Calu3 (cell line): ENCODE measurements around the gene PSMF1. TPM values are rescaled to one million over a fixed set of nuclear protein-coding genes. Genes with fewer than 3 reads are reported as not detected.

ENCODE experiments used
- BruUV-seq: library from RNA; stranded (reverse); fragments of 400-500 nt; replicated peaks from 2 replicates; lab custom pipeline; 2021; lab: Mats Ljungman, UMichigan
- CTCF ChIA-PET: fragments of 300-600 bp; sonication (Branson Sonifier 250); formaldehyde crosslinking; loops from one replicate; lab custom pipeline; 2022; ENCODE audit warnings: antibody characterized with exemption; lab: Charles Lee
- DNase-seq: peaks from one replicate; pipeline ENCODE4 v3.0.0; 2022
- H3K27ac Mint-ChIP-seq: one replicate; pipeline ENCODE4 v1.8.0; 2022; ENCODE audit warnings: mixed read lengths; ENCODE audit not compliant: unreplicated experiment
- H3K27me3 Mint-ChIP-seq: one replicate; pipeline ENCODE4 v1.8.0; 2022; ENCODE audit warnings: mixed read lengths; ENCODE audit not compliant: unreplicated experiment
- H3K36me3 Mint-ChIP-seq: one replicate; pipeline ENCODE4 v1.8.0; 2022; ENCODE audit warnings: mild to moderate bottlenecking, moderate library complexity, mixed read lengths; ENCODE audit not compliant: insufficient read depth, unreplicated experiment
- H3K4me1 Mint-ChIP-seq: one replicate; pipeline ENCODE4 v1.8.0; 2022; ENCODE audit warnings: mild to moderate bottlenecking, low read depth, mixed read lengths; ENCODE audit not compliant: unreplicated experiment
- H3K4me3 Mint-ChIP-seq: one replicate; pipeline ENCODE4 v1.8.0; 2022; ENCODE audit warnings: mild to moderate bottlenecking, low read depth, moderate library complexity, mixed read lengths; ENCODE audit not compliant: unreplicated experiment
- H3K9me3 Mint-ChIP-seq: one replicate; pipeline ENCODE4 v1.8.0; 2022; ENCODE audit warnings: low read depth, mixed read lengths; ENCODE audit not compliant: unreplicated experiment
- CTCF ChIP-seq: fragments of 200-600 bp; IDR thresholded peaks from one replicate; pipeline ENCODE4 v1.8.0; 2022; ENCODE audit warnings: antibody characterized with exemption; ENCODE audit not compliant: unreplicated experiment
- intact Hi-C: fragments of 100-400 bp; cut with micrococcal nuclease; formaldehyde crosslinking; loops from one replicate; pipeline ENCODE4 v1.10.0; 2022; ENCODE audit not compliant: unreplicated experiment
- total RNA-seq: library from RNA; stranded (reverse); gene quantifications from 2 replicates; pipeline ENCODE4 v1.2.3, GENCODE V29; 2022

Gene PSMF1
- total RNA-seq, 1 experiment from 2014 or later = 112 TPM

DNA sequence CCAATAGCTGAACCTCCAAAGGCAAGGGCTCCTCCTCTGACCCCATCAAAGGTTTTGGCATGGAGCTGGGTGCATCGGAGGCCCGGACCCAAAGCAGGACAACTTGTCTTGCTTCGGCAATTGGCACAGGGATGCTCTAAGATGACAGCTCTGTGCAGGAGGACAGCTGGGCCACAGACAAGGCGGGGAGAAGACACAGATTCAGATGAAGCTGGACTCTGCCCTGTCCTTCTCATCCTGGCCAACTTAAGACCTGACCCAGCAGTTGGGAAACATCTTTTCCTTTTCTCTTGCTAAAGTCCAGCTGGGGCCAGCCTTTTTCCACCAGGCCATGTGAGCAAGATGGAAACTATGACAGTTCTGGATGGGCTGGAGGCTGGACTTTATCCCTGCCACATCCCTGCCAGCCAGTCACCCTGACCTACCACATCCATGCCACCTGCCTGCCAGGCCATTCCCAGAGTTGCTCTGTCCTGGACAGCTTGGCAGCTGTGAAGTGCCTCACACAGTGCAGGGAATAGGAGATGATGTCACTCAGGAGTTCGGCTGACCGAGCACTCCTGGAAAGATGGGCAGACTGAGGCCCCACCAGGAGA is 12.7 kb upstream of the PSMF1 start:
- intact Hi-C loops = no loop called here
- no peak for TF ChIP-seq CTCF
- Mint-ChIP-seq H3K27me3 (peaks cover 16% of the 10 kb centered on the region), H3K9me3 (peaks cover 7% of the 10 kb centered on the region), H3K4me3 (no peak overlapping the region), H3K36me3 (no peaks in the 10 kb centered on the region), H3K27ac (no peak overlapping the region), H3K4me1 (no peaks in the 10 kb centered on the region)
- DNase-seq = no peak
- CTCF ChIA-PET = no interaction called here
- no TSS peak for BruUV-seq

DNA sequence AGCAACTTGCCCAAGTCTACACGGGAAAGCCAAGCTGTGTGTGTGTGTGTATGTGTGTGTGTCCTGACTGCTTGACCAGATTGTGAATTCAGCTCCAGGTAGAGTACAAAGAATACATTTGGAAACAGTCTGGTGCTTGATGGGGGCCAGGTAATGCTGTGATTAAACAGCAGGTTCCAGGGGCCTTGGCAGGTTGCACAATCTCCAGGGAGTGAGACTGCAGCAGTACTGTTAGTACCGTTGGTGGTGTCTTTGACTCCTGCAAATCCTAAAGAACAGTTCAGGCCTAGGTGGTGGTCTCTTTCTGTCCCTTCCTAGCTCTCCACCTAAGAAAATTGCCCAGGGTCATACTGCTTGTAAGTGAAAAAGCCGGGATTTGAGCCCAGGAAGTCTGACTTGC is 11.2 kb upstream of the PSMF1 start:
- no TSS peak for BruUV-seq
- no peak overlapping the region for H3K4me3 Mint-ChIP-seq
- H3K36me3 Mint-ChIP-seq = no peaks in the 10 kb centered on the region
- intact Hi-C loops = no loop called here
- peaks cover 16% of the 10 kb centered on the region for H3K27me3 Mint-ChIP-seq
- no peak overlapping the region for H3K27ac Mint-ChIP-seq
- H3K9me3 Mint-ChIP-seq = peaks cover 6% of the 10 kb centered on the region
- DNase-seq = no peak
- CTCF ChIA-PET = no interaction called here
- no peaks in the 10 kb centered on the region for H3K4me1 Mint-ChIP-seq
- no peak for TF ChIP-seq CTCF

DNA sequence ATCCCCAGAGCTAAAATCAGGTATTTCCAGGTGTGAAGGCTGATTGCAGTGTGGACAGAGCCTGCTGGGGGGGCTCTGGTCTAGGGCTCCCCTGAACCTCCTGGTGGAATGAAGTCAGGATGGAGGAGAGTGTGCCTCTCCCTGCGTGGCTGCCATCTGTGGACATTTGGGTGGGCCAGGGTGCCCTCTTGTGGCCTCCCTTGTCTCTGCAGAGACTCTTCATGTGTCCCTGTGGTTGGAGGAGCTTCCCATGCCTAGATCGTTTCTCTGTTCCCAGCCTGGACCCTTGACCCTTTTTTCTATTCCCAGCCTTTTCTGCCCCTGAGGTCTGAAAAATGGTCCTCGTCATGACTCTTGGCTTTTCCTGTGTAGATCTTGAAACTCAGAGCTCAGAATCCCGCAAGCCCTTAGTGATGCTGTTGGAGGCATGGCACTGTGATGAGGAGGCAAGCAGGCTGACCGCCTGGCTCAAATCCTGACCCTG is 9.9 kb upstream of the PSMF1 start:
- intact Hi-C loops = no loop called here
- Mint-ChIP-seq H3K9me3 (no peaks in the 10 kb centered on the region), H3K36me3 (no peaks in the 10 kb centered on the region), H3K4me1 (no peaks in the 10 kb centered on the region), H3K4me3 (no peak overlapping the region), H3K27ac (no peak overlapping the region), H3K27me3 (peaks cover 16% of the 10 kb centered on the region)
- CTCF ChIA-PET = interaction anchor here (1.0 kb wide), 3 partner anchors 12 to 290 kb away, joined by 3 to 5 read pairs (median 4); no protein-coding TSS in a partner anchor
- peak; percentile 41 for DNase-seq
- no TSS peak for BruUV-seq
- TF ChIP-seq CTCF = peak; percentile 55

DNA sequence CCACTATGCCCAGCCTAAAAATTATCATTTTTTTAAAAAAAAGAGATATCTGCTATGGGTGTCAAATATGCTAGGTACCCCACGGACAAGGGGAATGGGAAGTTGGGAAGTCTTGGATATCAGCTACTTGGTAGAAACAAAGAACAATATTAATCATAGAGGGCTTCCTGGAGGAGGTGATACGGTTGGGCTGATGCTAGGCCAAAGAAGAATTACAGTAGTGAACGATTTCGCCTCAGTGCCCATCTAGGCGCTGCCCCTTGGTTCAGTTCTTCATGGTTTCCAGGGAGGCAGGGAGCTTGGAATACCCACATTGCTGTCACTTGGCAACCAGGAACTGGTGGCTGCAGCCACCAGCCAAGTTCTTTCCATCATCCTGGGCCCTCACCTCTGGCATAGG is 5.5 kb upstream of the PSMF1 start:
- Mint-ChIP-seq H3K9me3 (no peaks in the 10 kb centered on the region), H3K36me3 (no peaks in the 10 kb centered on the region), H3K4me1 (peaks cover 6% of the 10 kb centered on the region), H3K27ac (no peak overlapping the region), H3K4me3 (no peak overlapping the region), H3K27me3 (no peaks in the 10 kb centered on the region)
- no peak for DNase-seq
- BruUV-seq = no TSS peak
- no peak for TF ChIP-seq CTCF
- intact Hi-C loops = no loop called here
- CTCF ChIA-PET = no interaction called here
